Activated CD8-positive, alpha-beta T cell treated with anti-CD3 and anti-CD28 coated beads, Interleukin-2, amount 10 ng/mL, durations not matched to agents 7 days and 5 days (primary cell): Measurements from ENCODE around the gene PDIK1L. TPM values are rescaled to one million over a fixed set of nuclear protein-coding genes. Genes with fewer than 3 reads are reported as not detected.

Source experiments
- ATAC-seq: fragments of 150-1000 bp; cut with Tn5 transposase; one replicate; pipeline ENCODE4 v1.10.0; 2021; ENCODE audit warnings: moderate library complexity
- CTCF ChIA-PET: fragments of 350-600 bp; sonication (Branson Sonifier 250); formaldehyde crosslinking; loops from one replicate; lab custom pipeline; 2021; ENCODE audit warnings: antibody characterized with exemption; lab: Charles Lee
- POLR2A ChIA-PET: fragments of 350-600 bp; sonication (Branson Sonifier 250); formaldehyde crosslinking; loops from one replicate; lab custom pipeline; 2021; ENCODE audit warnings: antibody characterized with exemption; lab: Charles Lee
- DNase-seq: peaks from one replicate; pipeline ENCODE4 v3.0.0-alpha.2; 2020
- H3K27ac Mint-ChIP-seq: one replicate; pipeline ENCODE4 v1.8.0; 2021; ENCODE audit warnings: mild to moderate bottlenecking, mixed read lengths
- H3K27me3 Mint-ChIP-seq: one replicate; pipeline ENCODE4 v1.8.0; 2021; ENCODE audit warnings: low read depth, mixed read lengths
- H3K36me3 Mint-ChIP-seq: one replicate; pipeline ENCODE4 v1.8.0; 2021; ENCODE audit warnings: low read depth, mixed read lengths
- H3K4me1 Mint-ChIP-seq: one replicate; pipeline ENCODE4 v1.8.0; 2021; ENCODE audit warnings: low read depth, mixed read lengths
- H3K4me3 Mint-ChIP-seq: one replicate; pipeline ENCODE4 v1.8.0; 2021; ENCODE audit warnings: mild to moderate bottlenecking, mixed read lengths
- H3K9me3 Mint-ChIP-seq: one replicate; pipeline ENCODE4 v1.8.0; 2022; ENCODE audit warnings: mixed read lengths; ENCODE audit not compliant: insufficient read depth
- total RNA-seq, 2 experiments: library from RNA; stranded (reverse); gene quantifications; one replicate each; pipeline ENCODE4 v1.2.3, GENCODE V29; 2021

The PDIK1L gene
- 10 to 100 TPM; 21.3 to 25.4 TPM for total RNA-seq

DNA sequence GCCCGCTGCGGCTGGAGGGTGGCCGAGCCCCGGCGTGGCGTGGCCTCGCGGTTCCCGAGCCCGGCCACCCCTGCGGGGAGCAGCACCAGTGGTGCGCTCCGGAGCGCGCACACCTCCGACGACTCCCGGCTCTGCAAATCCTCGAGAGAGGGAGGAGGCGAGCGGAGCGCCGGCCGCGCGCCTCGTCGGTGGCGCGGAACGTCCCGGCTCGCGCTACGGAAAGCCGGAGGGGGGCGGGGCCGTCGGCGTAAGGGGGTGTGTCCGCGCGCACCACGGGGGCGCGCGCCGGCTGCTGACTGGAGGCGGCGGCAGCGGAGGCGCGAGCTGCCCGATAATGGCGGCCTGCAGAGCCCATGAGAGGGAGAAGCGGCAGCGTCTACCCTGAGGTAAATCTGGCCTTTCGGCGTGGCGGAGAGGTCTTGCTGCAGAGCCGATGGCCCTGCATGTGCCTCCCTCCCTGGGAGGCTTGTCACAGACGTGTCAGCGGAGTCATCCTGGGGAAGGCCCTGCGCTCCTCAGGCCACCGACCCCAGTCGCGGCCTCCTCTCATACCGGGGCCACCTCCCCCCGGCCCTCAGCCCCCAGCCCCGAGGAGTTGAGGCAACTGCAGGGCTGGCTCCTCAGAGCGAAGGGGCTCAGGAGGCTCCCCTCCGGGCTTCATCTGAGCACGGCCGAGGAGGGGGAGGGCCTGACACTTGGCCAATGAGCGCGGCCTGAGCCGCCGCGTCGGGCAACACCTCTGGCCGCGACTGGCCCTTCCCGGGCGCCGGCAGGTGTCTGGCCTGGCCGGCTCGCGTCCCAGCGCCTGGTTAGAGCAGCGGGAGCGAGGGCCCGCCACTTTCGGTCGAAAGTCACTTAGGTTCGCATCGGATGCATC, at the start of gene PDIK1L:
PDIK1L (plus strand) TSS at position 295 of the 877 bp plus-strand sequence. CDS start 2,485 bp downstream, outside the sequence.
- DNase-seq (peak; percentile 95), ATAC-seq (peak; percentile 86)
- Mint-ChIP-seq H3K27ac (peak within 1 kb of the TSS; percentile 91), H3K27me3 (no peaks in the 10 kb centered on the region), H3K4me1 (peaks cover 30% of the 10 kb centered on the region), H3K9me3 (no peaks in the 10 kb centered on the region), H3K36me3 (peaks cover 25% of the 10 kb centered on the region), H3K4me3 (peak within 1 kb of the TSS; percentile 95)
- CTCF ChIA-PET, result interaction anchor here (0.7 to 17.6 kb wide), 4 partner anchors 13 to 173 kb away, joined by 3 to 356 read pairs (median 37); no protein-coding TSS in a partner anchor
- POLR2A ChIA-PET, result interaction anchor here (0.7 to 5.7 kb wide), 6 partner anchors 13 to 112 kb away, joined by 3 to 93 read pairs (median 10); no protein-coding TSS in a partner anchor

DNA sequence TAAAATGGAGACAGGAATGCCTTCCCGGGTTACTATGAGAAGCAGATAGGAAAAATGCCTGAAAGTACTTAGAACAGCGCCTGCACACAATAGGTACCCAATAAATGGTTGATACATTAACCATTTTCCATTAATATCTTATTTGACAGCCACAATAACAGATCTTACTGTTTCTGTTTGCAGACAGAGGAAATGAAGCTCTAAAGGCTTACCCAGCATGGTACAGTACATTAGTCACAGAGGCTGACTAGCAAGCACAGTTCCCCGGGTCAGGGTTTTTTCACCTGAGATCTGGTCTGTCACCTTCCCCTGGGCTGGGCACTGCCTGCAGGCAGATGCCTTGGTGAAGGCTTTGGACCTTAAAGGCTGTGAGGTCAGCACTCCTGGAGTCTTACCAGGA, 47.1 kb upstream of the PDIK1L start:
- H3K9me3 Mint-ChIP-seq, result no peaks in the 10 kb centered on the region
- no peaks in the 10 kb centered on the region for H3K36me3 Mint-ChIP-seq
- POLR2A ChIA-PET, result no interaction called here
- H3K4me1 Mint-ChIP-seq, result no peaks in the 10 kb centered on the region
- DNase-seq (no peak), ATAC-seq (no peak)
- H3K27me3 Mint-ChIP-seq, result peaks cover 17% of the 10 kb centered on the region
- CTCF ChIA-PET, result interaction anchor here (1.1 to 1.5 kb wide), 3 partner anchors 28 to 353 kb away, joined by 3 to 4 read pairs (median 4); no protein-coding TSS in a partner anchor
- H3K27ac Mint-ChIP-seq, result no peak overlapping the region
- H3K4me3 Mint-ChIP-seq, result no peak overlapping the region

DNA sequence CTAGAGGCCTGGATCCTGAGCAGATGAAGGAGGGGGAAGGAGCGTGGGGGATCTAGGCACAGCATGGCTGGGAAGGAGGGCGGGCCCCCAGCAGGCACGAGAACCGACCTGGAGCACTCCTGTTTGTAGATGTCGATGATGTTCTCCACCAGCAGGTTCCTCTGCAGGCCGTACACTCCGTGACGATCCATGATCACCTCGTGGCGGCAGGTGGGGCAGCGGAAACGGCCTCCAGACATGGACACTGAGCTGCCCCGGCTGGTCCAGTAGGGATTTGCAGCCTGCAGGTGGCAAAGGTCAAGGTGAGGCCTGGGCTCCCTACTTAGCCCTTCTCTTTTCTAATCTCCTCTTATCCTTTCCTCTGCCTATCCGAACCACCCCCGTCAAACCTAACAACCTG, 45.5 kb upstream of the PDIK1L start:
- CTCF ChIA-PET, result interaction anchor here (0.6 to 1.6 kb wide), 3 partner anchors 30 to 108 kb away, joined by 4 to 5 read pairs (median 4); no protein-coding TSS in a partner anchor
- Mint-ChIP-seq H3K27ac (no peak overlapping the region), H3K4me3 (no peak overlapping the region), H3K9me3 (no peaks in the 10 kb centered on the region), H3K36me3 (no peaks in the 10 kb centered on the region), H3K27me3 (peaks cover 17% of the 10 kb centered on the region), H3K4me1 (no peaks in the 10 kb centered on the region)
- DNase-seq (no peak), ATAC-seq (no peak)
- POLR2A ChIA-PET, result no interaction called here

DNA sequence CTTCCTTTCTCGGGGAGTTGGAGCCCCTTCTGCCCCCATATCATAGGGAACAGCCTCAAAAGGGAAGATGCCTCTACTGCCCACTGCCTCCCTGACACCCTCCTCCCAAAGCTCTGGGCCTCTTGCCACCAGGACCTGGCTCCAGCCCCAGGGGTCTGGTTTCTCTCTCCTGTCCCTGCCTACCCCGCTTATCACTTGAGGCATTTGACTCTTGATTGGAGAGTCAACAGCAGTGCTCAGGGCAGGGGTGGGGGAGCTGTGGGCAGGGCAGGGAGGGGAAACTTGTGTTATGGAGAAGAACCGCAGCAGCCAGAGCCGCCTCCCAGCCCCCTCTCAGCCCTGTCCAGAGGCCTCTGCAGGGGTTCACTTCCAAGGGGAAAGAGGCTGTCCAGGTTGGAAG, 44.8 kb upstream of the PDIK1L start:
- DNase-seq (no peak), ATAC-seq (no peak)
- Mint-ChIP-seq H3K36me3 (no peaks in the 10 kb centered on the region), H3K4me3 (no peak overlapping the region), H3K27ac (no peak overlapping the region), H3K4me1 (no peaks in the 10 kb centered on the region), H3K27me3 (peaks cover 17% of the 10 kb centered on the region), H3K9me3 (no peaks in the 10 kb centered on the region)
- ChIA-PET CTCF (interaction anchor here (1.2 to 1.6 kb wide), 2 partner anchors 78 to 171 kb away, joined by 3 to 5 read pairs; no protein-coding TSS in a partner anchor), POLR2A (no interaction called here)

DNA sequence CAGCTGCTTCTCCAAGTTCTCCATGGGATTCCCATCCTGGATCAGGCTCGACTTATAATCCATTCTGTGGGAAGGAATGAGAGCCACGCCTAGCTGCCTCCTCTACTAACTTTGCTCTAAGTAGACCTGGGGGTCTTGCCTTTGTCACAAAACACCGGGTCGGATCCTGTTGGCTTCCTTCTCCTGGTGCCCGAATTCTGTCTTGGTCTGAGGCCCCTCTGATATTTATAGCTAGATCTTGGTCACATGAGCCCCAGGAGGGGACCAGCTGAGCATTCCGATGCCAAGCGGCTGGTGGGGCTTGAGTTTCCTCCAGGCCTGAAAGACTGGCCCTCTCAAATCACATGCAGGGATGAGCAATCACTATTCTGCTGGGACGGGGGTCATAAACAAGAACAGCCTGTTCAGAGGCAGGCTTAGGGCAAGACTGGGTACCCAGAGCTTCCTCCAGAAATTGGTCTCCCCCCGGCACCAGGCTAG, 44.2 kb upstream of the PDIK1L start, which contains the start of gene TRIM63:
TRIM63 (minus strand) TSS at position 199 of the 480 bp plus-strand sequence; CDS start at position 63, 136 bp downstream.
- POLR2A ChIA-PET, result no interaction called here
- H3K4me1 Mint-ChIP-seq, result no peaks in the 10 kb centered on the region
- no peaks in the 10 kb centered on the region for H3K36me3 Mint-ChIP-seq
- no peaks in the 10 kb centered on the region for H3K9me3 Mint-ChIP-seq
- H3K4me3 Mint-ChIP-seq, result no peak within 1 kb of the TSS
- no peak within 1 kb of the TSS for H3K27ac Mint-ChIP-seq
- ATAC-seq, result no peak
- CTCF ChIA-PET, result interaction anchor here (1.2 kb wide), 1 partner anchor 172 kb away, joined by 3 read pairs; no protein-coding TSS in a partner anchor
- DNase-seq, result no peak
- H3K27me3 Mint-ChIP-seq, result peaks cover 19% of the 10 kb centered on the region

DNA sequence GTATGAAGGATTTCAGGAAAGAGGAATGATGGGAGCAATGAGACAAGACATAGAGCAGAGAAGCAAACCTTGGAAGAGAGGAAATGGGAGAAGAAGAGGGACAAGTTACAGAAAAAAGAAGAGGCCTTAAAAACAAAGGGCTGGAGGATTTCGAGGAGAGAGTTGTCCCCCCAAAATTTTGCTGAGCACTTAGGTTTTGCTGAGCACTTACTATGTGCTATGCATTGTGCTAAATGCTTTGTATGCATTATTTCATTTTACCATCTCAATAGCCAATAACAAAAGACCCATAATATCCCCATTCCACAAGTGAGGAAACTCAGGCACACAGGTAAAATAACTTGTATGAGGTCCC, 41.7 kb upstream of the PDIK1L start:
- POLR2A ChIA-PET, result no interaction called here
- Mint-ChIP-seq H3K4me3 (no peak overlapping the region), H3K36me3 (no peaks in the 10 kb centered on the region), H3K27ac (no peak overlapping the region), H3K27me3 (peaks cover 22% of the 10 kb centered on the region), H3K4me1 (no peaks in the 10 kb centered on the region), H3K9me3 (no peaks in the 10 kb centered on the region)
- ATAC-seq, result no peak
- CTCF ChIA-PET, result interaction anchor here (1.2 to 1.5 kb wide), 2 partner anchors 164 to 347 kb away, joined by 4 read pairs; partner anchors contain the start of gene CEP85
- no peak for DNase-seq

DNA sequence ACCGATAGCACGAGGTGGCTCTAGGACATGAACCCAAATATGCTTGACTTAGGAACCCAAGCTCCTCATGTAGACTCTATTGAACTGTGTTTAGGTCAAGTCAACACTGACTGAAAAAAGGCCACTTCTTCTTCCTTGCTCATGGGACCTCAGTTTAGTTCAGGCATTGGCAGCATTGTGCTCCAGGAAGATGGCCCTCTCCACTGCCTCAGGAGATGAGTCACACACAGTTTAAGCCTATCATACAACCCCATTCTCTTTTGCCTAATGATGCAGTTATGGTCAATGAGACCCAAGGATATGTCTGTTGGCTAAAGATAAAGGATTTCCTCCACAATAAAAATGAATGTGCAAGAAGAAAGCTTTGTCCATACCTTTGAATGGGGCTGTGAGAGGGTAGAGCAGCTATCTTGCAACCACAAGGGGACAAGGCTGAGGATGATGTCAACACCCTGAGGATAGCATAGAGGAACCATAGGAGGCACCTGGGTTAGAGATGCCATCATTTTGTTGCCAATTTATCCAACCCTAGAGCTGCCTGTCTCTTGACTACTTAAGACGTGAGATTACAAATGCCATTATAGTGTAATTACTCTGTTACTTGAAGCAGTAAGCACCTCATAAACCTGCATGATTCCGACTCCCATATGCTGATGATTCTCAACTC, 41.2 kb upstream of the PDIK1L start:
- DNase-seq (no peak), ATAC-seq (no peak)
- H3K36me3 Mint-ChIP-seq, result no peaks in the 10 kb centered on the region
- ChIA-PET POLR2A (no interaction called here), CTCF (interaction anchor here (1.1 to 1.5 kb wide), 3 partner anchors 8 to 346 kb away, joined by 3 to 4 read pairs (median 4); partner anchors contain the start of gene CEP85)
- H3K27ac Mint-ChIP-seq, result no peak overlapping the region
- peaks cover 21% of the 10 kb centered on the region for H3K27me3 Mint-ChIP-seq
- no peak overlapping the region for H3K4me3 Mint-ChIP-seq
- peaks cover 1% of the 10 kb centered on the region for H3K4me1 Mint-ChIP-seq
- H3K9me3 Mint-ChIP-seq, result no peaks in the 10 kb centered on the region

DNA sequence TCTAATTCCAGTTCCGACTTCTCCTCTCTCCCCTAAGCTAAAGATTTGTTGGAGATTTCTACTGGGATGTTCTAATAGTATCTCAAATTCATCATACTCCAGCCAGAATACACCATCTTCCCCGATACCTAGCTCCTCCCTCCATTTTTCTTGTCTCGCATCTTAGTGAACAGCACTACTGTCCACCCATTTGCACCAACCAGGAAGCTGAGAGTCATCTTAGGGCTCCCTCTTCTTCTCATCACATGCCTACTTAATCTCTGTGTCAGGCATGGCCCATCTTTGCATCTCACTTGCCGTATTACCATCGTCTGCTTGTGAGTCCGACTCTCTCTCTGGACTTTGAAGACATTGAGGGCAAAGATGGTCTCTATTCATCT, 40.7 kb upstream of the PDIK1L start:
- H3K4me3 Mint-ChIP-seq, result no peak overlapping the region
- no peaks in the 10 kb centered on the region for H3K36me3 Mint-ChIP-seq
- ATAC-seq (no peak), DNase-seq (no peak)
- H3K4me1 Mint-ChIP-seq, result peaks cover 7% of the 10 kb centered on the region
- POLR2A ChIA-PET, result no interaction called here
- H3K9me3 Mint-ChIP-seq, result no peaks in the 10 kb centered on the region
- CTCF ChIA-PET, result interaction anchor here (1.1 to 1.5 kb wide), 3 partner anchors 8 to 346 kb away, joined by 3 to 4 read pairs (median 4); partner anchors contain the start of gene CEP85
- H3K27me3 Mint-ChIP-seq, result peaks cover 19% of the 10 kb centered on the region
- H3K27ac Mint-ChIP-seq, result no peak overlapping the region

DNA sequence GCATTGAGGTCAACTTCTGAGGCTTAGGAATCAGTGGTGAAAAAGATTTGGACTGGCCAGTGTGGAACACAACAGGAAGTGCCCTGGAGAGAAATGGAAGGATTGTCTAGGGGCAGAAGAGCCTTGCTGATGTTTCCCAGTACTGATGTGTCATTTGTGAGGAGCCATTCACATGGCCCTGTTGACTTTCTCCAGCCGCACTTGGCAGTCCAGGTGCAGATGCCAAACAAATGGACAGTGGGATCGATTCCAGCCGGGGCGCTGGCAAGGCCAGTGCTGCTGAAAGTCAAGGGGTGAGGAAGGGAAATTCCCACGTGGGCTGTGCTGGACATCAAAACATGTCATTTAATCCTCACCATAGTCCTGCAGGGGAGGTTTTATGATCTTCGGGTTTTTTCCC, 39.3 kb upstream of the PDIK1L start:
- POLR2A ChIA-PET, result no interaction called here
- H3K27ac Mint-ChIP-seq, result no peak overlapping the region
- peaks cover 28% of the 10 kb centered on the region for H3K27me3 Mint-ChIP-seq
- no peak for DNase-seq
- CTCF ChIA-PET, result no interaction called here
- H3K4me1 Mint-ChIP-seq, result peaks cover 7% of the 10 kb centered on the region
- no peaks in the 10 kb centered on the region for H3K9me3 Mint-ChIP-seq
- no peak overlapping the region for H3K4me3 Mint-ChIP-seq
- no peaks in the 10 kb centered on the region for H3K36me3 Mint-ChIP-seq
- no peak for ATAC-seq

DNA sequence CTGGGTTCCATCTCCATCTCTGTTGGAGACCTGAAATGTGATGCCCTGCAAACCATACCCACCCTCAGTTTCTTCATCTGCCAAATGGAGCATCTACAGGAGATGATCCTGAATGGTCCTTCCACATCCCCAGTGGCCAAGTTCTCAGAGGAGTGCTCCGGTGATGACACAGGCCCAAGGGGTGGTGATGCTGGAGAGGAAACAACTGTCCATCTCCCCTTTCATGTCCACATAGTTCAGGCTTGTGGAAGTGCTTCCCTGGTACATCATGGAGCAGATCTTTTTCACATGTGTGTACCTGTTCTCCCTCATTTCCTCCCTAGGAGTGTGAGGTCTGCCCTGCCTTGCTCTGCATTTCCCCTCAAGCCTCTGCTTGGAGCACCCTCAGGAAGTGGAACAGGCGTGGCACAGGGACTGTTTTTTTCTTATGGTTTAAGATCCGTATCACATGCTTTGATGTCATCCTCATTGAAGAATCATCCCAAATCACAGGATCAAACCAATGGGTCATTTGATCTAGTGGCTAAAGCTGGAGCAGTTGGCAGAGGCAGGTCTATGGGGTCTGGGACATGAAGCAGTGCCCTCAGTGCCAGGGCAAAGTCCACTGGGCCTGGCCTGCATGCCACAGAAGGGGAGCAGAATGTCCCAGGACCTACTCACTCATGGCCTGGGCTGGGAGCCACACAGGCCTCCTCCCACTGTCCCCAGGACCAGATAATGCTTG, 36.0 kb upstream of the PDIK1L start:
- peaks cover 30% of the 10 kb centered on the region for H3K27me3 Mint-ChIP-seq
- H3K36me3 Mint-ChIP-seq, result no peaks in the 10 kb centered on the region
- no peaks in the 10 kb centered on the region for H3K9me3 Mint-ChIP-seq
- no peak overlapping the region for H3K27ac Mint-ChIP-seq
- DNase-seq, result no peak
- peaks cover 7% of the 10 kb centered on the region for H3K4me1 Mint-ChIP-seq
- ChIA-PET POLR2A (no interaction called here), CTCF (no interaction called here)
- no peak overlapping the region for H3K4me3 Mint-ChIP-seq
- ATAC-seq, result no peak

DNA sequence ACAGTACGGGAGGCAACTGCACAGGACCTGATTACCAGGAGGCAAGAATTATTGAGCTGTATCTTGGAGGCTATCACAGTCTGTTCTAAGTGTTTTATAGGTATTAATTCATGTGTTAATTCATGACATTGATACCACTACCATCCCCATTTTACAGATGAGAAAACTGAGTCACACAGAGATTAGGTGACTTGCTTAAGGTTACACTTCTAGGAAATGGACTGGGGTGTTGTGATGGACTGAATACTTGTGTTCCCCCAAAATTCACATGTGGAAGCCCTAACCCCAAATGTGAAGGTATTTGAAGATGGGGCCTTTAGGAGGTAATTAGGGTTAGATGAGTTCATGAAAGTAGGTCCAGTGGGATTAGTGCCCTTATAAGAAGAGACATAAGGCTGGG, 34.1 kb upstream of the PDIK1L start:
- DNase-seq (no peak), ATAC-seq (no peak)
- CTCF ChIA-PET, result interaction anchor here (1.6 kb wide), 1 partner anchor 41 kb away, joined by 5 read pairs; no protein-coding TSS in a partner anchor
- Mint-ChIP-seq H3K36me3 (no peaks in the 10 kb centered on the region), H3K9me3 (no peaks in the 10 kb centered on the region), H3K27ac (no peak overlapping the region), H3K27me3 (peaks cover 25% of the 10 kb centered on the region), H3K4me1 (peaks cover 7% of the 10 kb centered on the region), H3K4me3 (no peak overlapping the region)
- POLR2A ChIA-PET, result no interaction called here
